ENCODE measurements around the gene ACTA2. TPM values are rescaled to one million over a fixed set of nuclear protein-coding genes. Genes with fewer than 3 reads are reported as not detected.

Gene ACTA2
- total RNA-seq, 6 experiments from 2014 or later, result 15.0 to 127 (median 80.7) TPM

- DNase-seq (no peak), ATAC-seq (no peak)
- intact Hi-C loops (cut with DNase I), result loop anchor here (5.0 to 10.0 kb wide), 2 partner anchors 47 to 50 kb away; no protein-coding TSS in a partner anchor
- Histone ChIP-seq H3K27me3 (no peaks in the 10 kb centered on the region), H3K36me3 (no peaks in the 10 kb centered on the region), H3K4me3 (no peak overlapping the region), H3K9me3 (no peaks in the 10 kb centered on the region), H3K27ac (no peak overlapping the region), H3K4me1 (peaks cover 0 to 49% (median 17%) of the 10 kb centered on the region in 4 donors)
- no peak for TF ChIP-seq CTCF (IDR thresholded peaks at IDR 0.05)
- no peak for TF ChIP-seq POLR2A (IDR thresholded peaks at IDR 0.05)
Observed at GRCh38 chr10:88984525-88984924, 32.0 kb upstream of the ACTA2 start.

DNA sequence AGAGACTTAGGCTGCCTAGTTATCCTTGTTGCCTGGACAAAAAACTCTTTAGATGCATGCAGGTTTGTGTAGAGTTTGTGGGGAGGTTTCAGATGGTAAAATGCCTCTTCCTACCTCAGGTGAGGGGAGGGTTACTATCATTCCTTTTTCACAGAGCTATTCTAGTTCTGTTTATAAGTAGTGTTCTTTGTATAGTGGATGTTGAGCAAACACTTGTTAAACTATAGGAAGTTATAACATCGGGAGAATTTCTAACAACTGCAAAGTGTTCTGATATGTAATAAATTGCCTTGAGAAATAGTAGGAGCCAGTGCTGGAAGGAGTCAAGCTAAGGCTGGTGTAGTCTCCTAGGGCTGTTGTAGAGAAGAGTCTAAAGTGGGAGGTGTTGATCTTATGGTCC lies 31.4 kb upstream of the ACTA2 start:
- H3K4me1 ChIP-seq, result peaks cover 0 to 49% (median 18%) of the 10 kb centered on the region in 4 donors
- intact Hi-C loops (cut with DNase I), result loop anchor here (5.0 to 10.0 kb wide), 2 partner anchors 47 to 49 kb away; no protein-coding TSS in a partner anchor
- no peak for ATAC-seq

GRCh38 chr10:88983206-88983605 lies 30.6 kb upstream of the ACTA2 start:
- Histone ChIP-seq H3K27me3 (no peaks in the 10 kb centered on the region), H3K36me3 (no peaks in the 10 kb centered on the region), H3K27ac (no peak overlapping the region), H3K4me1 (peaks cover 0 to 46% (median 19%) of the 10 kb centered on the region in 4 donors), H3K4me3 (no peak overlapping the region), H3K9me3 (no peaks in the 10 kb centered on the region)
- TF ChIP-seq CTCF (IDR thresholded peaks at IDR 0.05) (no peak), POLR2A (IDR thresholded peaks at IDR 0.05) (no peak)
- peak in 1 of 4 donors; percentile 42 for ATAC-seq
- WGBS (ENCODE audit: insufficient coverage, low coverage, low lambda C conversion rate, missing lambda C conversion rate), result 61% methylated on average over 2 of the region's 2 CpGs
- no peak for DNase-seq
- intact Hi-C loops (cut with DNase I), result loop anchor here (5.0 to 10.0 kb wide), 2 partner anchors 46 to 48 kb away; no protein-coding TSS in a partner anchor

More for the DNA sequence above, 31.4 kb upstream of the ACTA2 start:
- Histone ChIP-seq H3K4me3 (no peak overlapping the region), H3K36me3 (no peaks in the 10 kb centered on the region), H3K27ac (no peak overlapping the region), H3K27me3 (no peaks in the 10 kb centered on the region), H3K9me3 (no peaks in the 10 kb centered on the region)
- TF ChIP-seq CTCF (IDR thresholded peaks at IDR 0.05) (no peak), POLR2A (IDR thresholded peaks at IDR 0.05) (no peak)
- 69% methylated on average over 1 of the region's 1 CpG for WGBS (ENCODE audit: insufficient coverage, low coverage, low lambda C conversion rate, missing lambda C conversion rate)
- no peak for DNase-seq

DNA sequence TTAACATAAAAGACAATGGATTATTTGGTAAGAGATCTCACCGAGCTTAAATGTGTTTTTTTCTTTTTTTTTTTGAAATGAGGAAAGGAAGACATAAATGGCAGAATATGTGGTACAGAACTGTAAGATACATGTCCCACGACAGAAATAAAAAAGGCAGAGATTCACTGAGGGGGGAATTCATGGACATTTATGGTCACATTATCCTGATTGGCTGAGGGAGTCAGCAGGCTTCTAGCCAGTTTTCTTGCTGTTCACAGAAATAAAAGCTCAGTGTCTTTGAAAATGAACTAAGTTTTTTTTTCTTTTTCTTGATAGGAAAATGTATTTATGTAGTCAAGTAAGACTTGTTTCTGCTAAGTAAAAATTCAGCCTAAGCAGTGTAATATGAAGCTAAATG lies 29.8 kb upstream of the ACTA2 start:
- H3K27ac ChIP-seq, result no peak overlapping the region
- WGBS (ENCODE audit: insufficient coverage, low coverage, low lambda C conversion rate, missing lambda C conversion rate), result 82% methylated on average over 2 of the region's 2 CpGs
- H3K36me3 ChIP-seq, result no peaks in the 10 kb centered on the region
- no peak for DNase-seq
- H3K4me1 ChIP-seq, result peaks cover 0 to 40% (median 15%) of the 10 kb centered on the region in 4 donors
- no peaks in the 10 kb centered on the region for H3K27me3 ChIP-seq
- intact Hi-C loops (cut with DNase I), result loop anchor here (5.0 to 10.0 kb wide), 2 partner anchors 45 to 48 kb away; no protein-coding TSS in a partner anchor
- no peak for TF ChIP-seq POLR2A (IDR thresholded peaks at IDR 0.05)
- no peak for TF ChIP-seq CTCF (IDR thresholded peaks at IDR 0.05)
- H3K9me3 ChIP-seq, result no peaks in the 10 kb centered on the region
- ATAC-seq, result no peak
- H3K4me3 ChIP-seq, result no peak overlapping the region
